Gastrocnemius medialis (tissue), 4 donors: ENCODE data around the gene CSN2. TPM values are rescaled to one million over a fixed set of nuclear protein-coding genes. Genes with fewer than 3 reads are reported as not detected.

Source experiments
- ATAC-seq, 2 donors: fragments of 150-250 bp; one replicate each; pipeline ENCODE4 v1.9.1; 2016
- DNase-seq, 2 donors: peaks; one replicate each; pipeline ENCODE4 v3.0.0-alpha.2; 2019
- H3K27ac ChIP-seq, 4 donors: fragments of 200-600 bp; sonication (generic); 1 replicate in 1 of 4; 2 replicates in 3 of 4; pipeline ENCODE4 v1.5.1; 2016 to 2018; ENCODE audit warnings: mild to moderate bottlenecking in 2 of 4, moderate library complexity in 1 of 4
- H3K27me3 ChIP-seq, 3 donors: fragments of 200-600 bp; sonication (generic) in 2 of 3; 1 replicate in 1 of 3; 2 replicates in 2 of 3; pipeline versions ENCODE4 v1.5.1 to v1.6.0; 2016 to 2019; ENCODE audit warnings: mild to moderate bottlenecking in 1 of 3, moderate library complexity in 1 of 3
- H3K36me3 ChIP-seq, 2 donors: fragments of 200-600 bp; sonication (generic) in 1 of 2; one replicate each; pipeline ENCODE4 v1.5.1; 2017 to 2018
- H3K4me1 ChIP-seq, 2 donors: fragments of 200-600 bp; sonication (generic) in 1 of 2; one replicate each; pipeline ENCODE4 v1.5.1; 2016 to 2017; ENCODE audit warnings: mild to moderate bottlenecking in 2 of 2
- H3K4me3 ChIP-seq, 4 donors: fragments of 200-600 bp; sonication (generic) in 3 of 4; 1 replicate in 1 of 4; 2 replicates in 3 of 4; pipeline ENCODE4 v1.5.1; 2016 to 2019; ENCODE audit warnings: mild to moderate bottlenecking in 2 of 4
- H3K9me3 ChIP-seq, 3 donors: fragments of 200-600 bp; sonication (generic) in 2 of 3; 1 replicate in 1 of 3; 2 replicates in 2 of 3; pipeline ENCODE4 v1.5.1; 2016 to 2019
- CTCF ChIP-seq, 5 experiments: fragments of 450-650 bp in 3 of 5; fragments of 200-600 bp in 2 of 5; sonication (generic) in 2 of 5; IDR thresholded peaks in 4 of 5; conservative IDR thresholded peaks in 1 of 5; 1 replicate in 4 of 5; 2 replicates in 1 of 5; pipeline ENCODE4 v1.5.1; 2016 to 2019; ENCODE audit warnings: antibody characterized with exemption in 5 of 5, mild to moderate bottlenecking in 3 of 5, moderate library complexity in 3 of 5
- POLR2A ChIP-seq, 2 donors: fragments of 450-650 bp; IDR thresholded peaks; one replicate each; pipeline ENCODE4 v1.6.1; 2017; ENCODE audit warnings: antibody characterized with exemption in 2 of 2, mild to moderate bottlenecking in 2 of 2, moderate library complexity in 2 of 2
- in situ Hi-C, 4 donors: fragments of 200-750 bp; cut with MboI; loops; one replicate each; pipeline versions ENCODE4 v1.15.0 to v1.8.0; 2017; ENCODE audit warnings: low sequenced_read_pairs in 4 of 4
- intact Hi-C: fragments of 100-400 bp; cut with DNase I; formaldehyde crosslinking; loops from one replicate; pipeline ENCODE4 v1.15.1; 2023; ENCODE audit warnings: low total_unique reads
- total RNA-seq, 4 donors: library from RNA; depleted of rRNA; stranded (reverse); fragments of >200 nt; gene quantifications; one replicate each; pipeline versions ENCODE4 v1.1.0 to v1.2.3, GENCODE V29; 2016

The CSN2 gene
- total RNA-seq, 4 donors from 2014 or later: not detected

DNA sequence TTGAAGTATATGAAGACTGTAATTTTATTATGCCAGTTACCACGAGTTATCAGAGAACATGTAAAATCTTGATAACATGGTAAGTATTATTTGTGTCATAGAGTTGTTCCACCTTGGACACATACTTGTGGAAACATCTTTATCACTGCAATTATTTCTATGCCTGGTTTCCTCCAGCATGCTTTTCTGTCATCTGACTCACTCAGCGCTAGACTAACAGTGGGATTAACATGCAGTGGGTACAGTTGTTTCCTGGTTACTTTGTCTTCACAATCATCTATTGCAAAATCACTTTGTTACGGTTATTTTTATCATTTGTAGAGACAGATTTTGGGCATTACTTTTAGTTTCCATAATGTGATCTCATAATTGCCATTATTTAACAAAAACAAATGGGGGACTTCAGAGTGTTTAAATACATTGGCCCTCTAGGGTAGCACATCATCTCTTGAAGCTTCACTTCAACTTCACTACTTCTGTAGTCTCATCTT lies 30.0 kb upstream of the CSN2 start, which contains the start of gene STATH:
Gene STATH (plus strand): TSS at position 441 of the 491 bp plus-strand sequence. CDS start 2,472 bp downstream, outside the sequence.
- Histone ChIP-seq H3K9me3 (no peaks in the 10 kb centered on the region), H3K36me3 (no peaks in the 10 kb centered on the region), H3K27ac (no peak within 1 kb of the TSS), H3K27me3 (no peaks in the 10 kb centered on the region), H3K4me3 (no peak within 1 kb of the TSS), H3K4me1 (no peaks in the 10 kb centered on the region)
- ATAC-seq: no peak
- DNase-seq: no peak
- intact Hi-C loops (no loop called here), in situ Hi-C loops (no loop called here)
- TF ChIP-seq POLR2A (IDR thresholded peaks at IDR 0.05) (no peak), CTCF (IDR thresholded peaks at IDR 0.05 in 4 of 5, conservative IDR thresholded peaks at IDR 0.05 in 1 of 5) (no peak)

DNA sequence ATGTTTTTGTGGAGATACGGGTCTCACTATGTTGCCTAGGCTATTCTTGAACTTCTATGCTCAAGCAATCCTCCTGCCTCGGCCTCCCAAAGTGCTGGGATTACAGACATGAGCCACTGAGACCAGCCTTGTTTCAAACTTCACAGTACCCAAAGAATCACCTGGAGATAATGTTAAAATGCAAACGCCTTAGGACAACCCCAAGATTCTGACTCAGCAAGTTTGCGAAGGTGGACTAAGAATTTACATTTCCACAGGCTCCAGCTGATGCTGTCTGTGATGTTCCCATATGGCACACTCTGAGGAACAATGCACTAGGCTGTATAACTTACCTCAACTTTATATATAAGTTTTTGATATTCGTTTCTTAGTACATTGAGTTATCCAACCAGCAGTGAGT lies 29.3 kb upstream of the CSN2 start:
- no peaks in the 10 kb centered on the region for H3K36me3 ChIP-seq
- intact Hi-C loops (no loop called here), in situ Hi-C loops (no loop called here)
- no peaks in the 10 kb centered on the region for H3K9me3 ChIP-seq
- no peak overlapping the region for H3K27ac ChIP-seq
- no peaks in the 10 kb centered on the region for H3K4me1 ChIP-seq
- no peak for ATAC-seq
- TF ChIP-seq POLR2A (IDR thresholded peaks at IDR 0.05) (no peak), CTCF (IDR thresholded peaks at IDR 0.05 in 4 of 5, conservative IDR thresholded peaks at IDR 0.05 in 1 of 5) (no peak)
- no peaks in the 10 kb centered on the region for H3K27me3 ChIP-seq
- H3K4me3 ChIP-seq: no peak overlapping the region
- DNase-seq: no peak

- Histone ChIP-seq H3K36me3 (no peaks in the 10 kb centered on the region), H3K4me1 (no peaks in the 10 kb centered on the region), H3K27ac (no peak overlapping the region), H3K27me3 (no peaks in the 10 kb centered on the region), H3K9me3 (no peaks in the 10 kb centered on the region), H3K4me3 (no peak overlapping the region)
- intact Hi-C loops: no loop called here
- DNase-seq: no peak
- in situ Hi-C loops: no loop called here
- ATAC-seq: no peak
- no peak for TF ChIP-seq CTCF (IDR thresholded peaks at IDR 0.05 in 4 of 5, conservative IDR thresholded peaks at IDR 0.05 in 1 of 5)
- TF ChIP-seq POLR2A (IDR thresholded peaks at IDR 0.05): no peak
Measured at GRCh38 chr4:69991016-69991415, 25.5 kb upstream of the CSN2 start.

DNA sequence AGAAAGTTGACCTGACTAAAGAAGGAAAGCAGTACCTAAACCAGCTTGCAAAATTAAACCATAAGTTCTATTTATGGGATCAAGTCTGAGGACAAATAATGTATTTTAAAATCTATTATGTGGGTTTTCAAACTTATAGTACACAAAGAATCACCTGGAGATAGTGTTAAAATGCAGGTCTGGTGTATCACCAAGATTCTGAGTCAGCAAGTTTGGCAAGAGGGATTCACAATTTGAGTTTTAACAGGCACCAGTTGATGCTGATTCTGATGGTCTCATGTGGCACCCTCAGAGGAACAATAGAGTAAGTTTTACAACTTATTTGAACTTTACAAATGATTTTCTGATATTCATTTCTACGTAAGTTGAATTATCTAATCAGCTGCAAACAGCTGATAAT lies 21.1 kb upstream of the CSN2 start:
- TF ChIP-seq CTCF (IDR thresholded peaks at IDR 0.05 in 4 of 5, conservative IDR thresholded peaks at IDR 0.05 in 1 of 5): no peak
- TF ChIP-seq POLR2A (IDR thresholded peaks at IDR 0.05): no peak
- Histone ChIP-seq H3K36me3 (no peaks in the 10 kb centered on the region), H3K4me1 (no peaks in the 10 kb centered on the region), H3K27me3 (no peaks in the 10 kb centered on the region), H3K4me3 (no peak overlapping the region), H3K9me3 (no peaks in the 10 kb centered on the region), H3K27ac (no peak overlapping the region)
- no peak for DNase-seq
- intact Hi-C loops (no loop called here), in situ Hi-C loops (no loop called here)
- no peak for ATAC-seq

DNA sequence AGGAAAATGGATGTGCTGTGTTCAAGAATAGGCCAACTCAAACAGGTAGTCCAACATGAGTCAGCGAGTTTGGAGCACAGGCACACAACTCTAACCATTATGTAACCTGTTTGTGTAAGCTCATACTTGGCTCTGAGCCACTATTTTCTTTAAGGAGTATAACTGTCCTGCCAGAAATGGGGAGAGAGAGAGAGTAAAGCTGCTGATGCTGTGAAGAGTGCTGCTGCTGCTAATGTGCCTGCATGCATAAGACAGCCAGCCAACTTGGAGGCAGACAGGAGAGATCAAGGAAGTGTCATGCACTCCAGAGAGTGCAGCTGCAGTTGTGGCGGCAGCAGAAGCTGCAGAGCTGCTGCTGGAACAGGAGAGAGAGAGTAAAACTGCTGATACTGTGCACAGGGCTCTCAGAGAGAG lies 18.5 kb upstream of the CSN2 start:
- Histone ChIP-seq H3K27ac (no peak overlapping the region), H3K27me3 (no peaks in the 10 kb centered on the region), H3K36me3 (no peaks in the 10 kb centered on the region), H3K9me3 (no peaks in the 10 kb centered on the region), H3K4me3 (no peak overlapping the region), H3K4me1 (no peaks in the 10 kb centered on the region)
- in situ Hi-C loops: no loop called here
- intact Hi-C loops: no loop called here
- DNase-seq: no peak
- no peak for TF ChIP-seq POLR2A (IDR thresholded peaks at IDR 0.05)
- no peak for TF ChIP-seq CTCF (IDR thresholded peaks at IDR 0.05 in 4 of 5, conservative IDR thresholded peaks at IDR 0.05 in 1 of 5)
- no peak for ATAC-seq
